Fibroblast of gingiva (primary cell): ENCODE measurements around the gene SCFD2.
"Not testable (repeated sequence)": the region's sequence is repeated elsewhere in the genome, so short reads cannot be mapped to it uniquely, and the experiment has no call there.

Source experiments
- DNase-seq: peaks from one replicate; pipeline ENCODE4 v3.0.0-alpha.2; 2011; ENCODE audit warnings: low read depth

The SCFD2 gene

DNA sequence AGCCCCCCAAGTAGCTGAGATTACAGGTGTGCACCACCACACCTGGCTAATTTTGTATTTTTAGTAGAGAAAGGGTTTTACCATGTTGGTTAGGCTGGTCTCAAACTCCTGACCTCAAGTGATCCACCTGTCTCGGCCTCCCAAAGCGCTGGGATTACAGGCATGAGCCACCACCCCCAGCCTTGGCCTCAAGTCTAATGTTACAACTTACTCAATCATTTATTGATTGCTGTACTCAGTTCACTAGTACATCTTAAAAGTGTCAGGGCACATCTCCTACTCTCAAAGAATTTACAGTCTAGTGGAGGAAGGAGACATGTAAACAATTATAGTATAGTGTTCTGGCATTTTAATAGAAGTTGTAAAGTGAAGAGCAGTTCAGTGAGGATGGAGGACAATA, 19.5 kb downstream of the SCFD2 start:
- DNase-seq = not testable (repeated sequence)

DNA sequence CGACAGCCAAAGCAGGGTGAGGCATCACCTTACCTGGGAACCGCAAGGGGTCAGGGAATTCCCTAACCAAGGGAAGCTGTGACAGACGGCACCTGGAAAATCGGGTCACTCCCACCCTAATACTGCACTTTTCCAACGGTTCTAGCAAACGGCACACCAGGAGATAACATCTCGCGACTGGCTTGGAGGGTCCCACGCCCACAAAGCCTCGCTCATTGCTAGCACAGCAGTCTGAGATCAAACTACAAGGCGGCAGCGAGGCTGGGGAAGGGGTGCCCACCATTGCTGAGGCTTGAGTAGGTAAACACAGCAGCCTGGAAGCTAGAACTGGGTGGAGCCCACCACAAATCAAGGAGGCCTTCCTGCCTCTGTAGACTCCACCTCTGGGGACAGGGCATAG, 25.7 kb downstream of the SCFD2 start:
- not testable (repeated sequence) for DNase-seq

DNA sequence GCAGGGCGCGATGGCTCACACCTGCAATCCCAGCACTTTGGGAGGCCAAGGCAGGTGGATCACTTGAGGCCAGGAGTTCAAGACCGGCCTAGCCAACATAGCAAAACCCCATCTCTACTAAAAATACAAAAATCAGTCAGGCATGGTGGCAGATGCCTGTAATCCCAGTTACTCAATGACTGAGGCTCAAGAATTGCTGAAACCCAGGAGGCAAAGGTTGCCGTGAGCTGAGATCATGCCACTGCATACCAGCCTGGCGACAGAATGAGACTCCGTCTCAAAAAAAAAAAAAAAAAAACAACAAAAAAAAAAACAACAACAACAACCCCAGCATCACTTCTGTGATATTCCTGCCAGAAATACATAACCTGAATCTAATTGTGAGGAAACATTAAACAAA, 30.9 kb downstream of the SCFD2 start:
- DNase-seq = not testable (repeated sequence)

DNA sequence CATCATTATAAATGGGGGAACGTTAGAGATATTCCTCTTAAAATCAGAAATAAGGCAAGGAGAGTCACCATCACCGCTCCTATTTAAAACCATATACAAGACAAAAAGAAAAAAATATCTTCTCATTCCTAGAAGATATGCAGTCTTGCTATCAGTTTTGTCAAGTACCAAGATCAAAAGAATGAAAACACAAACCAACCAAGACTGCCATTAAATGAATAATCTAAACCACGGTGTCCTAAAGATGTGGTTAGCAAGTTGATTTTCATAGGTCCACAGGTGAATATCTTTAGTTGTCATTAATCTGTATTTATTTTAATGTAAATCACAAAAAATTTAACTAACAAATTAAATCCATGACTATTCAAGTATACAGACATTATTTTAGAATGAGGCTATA, 39.3 kb downstream of the SCFD2 start:
- DNase-seq = no peak

DNA sequence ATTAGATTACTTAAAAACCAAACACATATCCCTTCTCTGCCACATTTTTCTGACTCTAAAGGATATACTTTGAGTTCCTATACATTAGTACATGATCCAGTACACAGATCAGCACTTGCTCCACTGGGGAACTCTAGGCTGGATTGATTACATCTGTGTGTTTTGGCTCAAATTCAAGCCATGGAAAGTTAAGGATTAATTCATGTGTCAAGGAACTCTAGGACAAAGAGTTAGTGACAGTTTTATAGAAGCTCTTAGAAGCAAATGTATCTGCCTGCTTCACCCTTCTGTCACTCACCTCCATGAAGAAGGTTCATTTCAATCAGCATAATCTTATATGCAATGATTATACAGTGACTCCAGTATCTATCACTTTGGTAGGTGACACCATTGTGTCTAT, 43.2 kb downstream of the SCFD2 start:
- no peak for DNase-seq

DNA sequence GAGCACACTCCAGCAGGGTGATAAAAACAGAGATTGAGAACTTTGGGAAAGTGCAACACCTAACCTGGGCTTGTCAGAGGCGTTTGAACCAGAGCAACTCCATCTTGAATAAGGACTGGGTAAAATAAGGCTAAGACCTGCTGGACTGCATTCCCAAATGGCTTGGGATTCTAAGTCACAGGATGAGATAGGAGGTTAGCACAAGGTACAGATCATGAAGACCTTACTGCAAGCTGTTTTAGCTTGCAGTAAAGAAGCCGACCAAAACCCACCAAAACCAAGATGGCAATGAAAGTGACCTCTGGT, 43.9 kb downstream of the SCFD2 start:
- DNase-seq = no peak

DNA sequence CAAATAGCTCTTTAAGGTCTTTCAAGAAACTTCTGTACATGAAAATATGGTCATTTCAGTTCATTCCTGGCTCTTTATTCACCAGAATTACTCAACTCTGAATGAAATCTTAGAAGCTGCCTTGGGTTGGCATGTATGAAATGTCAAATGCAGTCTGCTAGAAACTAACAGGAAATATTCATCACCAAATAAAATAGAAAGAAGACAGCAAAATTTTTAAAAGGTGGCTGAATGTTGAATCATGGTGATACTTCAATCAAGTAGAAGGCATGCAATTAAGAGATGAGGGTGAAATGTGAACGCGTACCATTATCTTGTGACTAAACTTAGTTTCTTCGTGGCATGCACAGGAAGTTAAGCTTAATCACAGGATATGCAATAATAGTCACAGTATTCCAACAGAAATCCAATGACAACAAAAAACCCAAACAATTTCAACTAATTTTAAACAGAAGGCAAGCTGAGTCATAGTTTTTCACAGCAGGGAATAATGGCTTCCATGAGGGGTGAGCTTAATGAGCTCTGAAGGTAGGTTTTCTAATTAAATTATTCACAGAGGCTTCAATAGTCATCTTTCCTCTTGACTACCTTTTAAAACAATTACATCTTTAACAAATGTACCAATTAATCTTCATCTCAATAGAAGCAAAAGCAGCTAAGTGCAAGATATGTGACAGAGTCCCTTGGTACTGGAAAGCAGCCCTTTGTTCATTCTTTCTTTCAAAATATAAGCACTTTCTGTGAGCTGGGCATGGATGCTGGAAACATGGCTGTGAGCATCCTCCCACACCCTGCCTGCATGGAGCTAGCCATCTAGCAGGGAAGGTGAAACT, 44.5 kb downstream of the SCFD2 start:
- DNase-seq = peak; percentile 91

DNA sequence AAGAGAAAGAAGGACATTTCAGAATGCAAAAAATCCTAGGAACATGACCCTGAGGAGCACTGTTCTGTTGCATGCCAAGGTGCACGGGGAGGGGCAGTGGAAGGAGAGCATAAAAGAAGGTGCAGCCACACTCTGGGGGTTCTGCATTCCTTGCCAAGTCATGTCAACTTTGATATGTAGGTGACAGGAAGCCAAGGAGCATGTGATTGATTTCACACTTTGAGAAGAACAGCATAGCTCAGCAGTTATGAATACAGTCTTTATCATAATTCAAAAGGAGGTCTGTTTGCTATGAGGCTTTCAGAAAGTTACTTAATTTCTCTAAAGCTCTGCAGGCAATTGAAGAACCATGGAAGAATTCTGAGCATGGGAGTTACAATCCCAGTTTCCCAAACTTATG, 50.6 kb downstream of the SCFD2 start:
- DNase-seq = no peak

DNA sequence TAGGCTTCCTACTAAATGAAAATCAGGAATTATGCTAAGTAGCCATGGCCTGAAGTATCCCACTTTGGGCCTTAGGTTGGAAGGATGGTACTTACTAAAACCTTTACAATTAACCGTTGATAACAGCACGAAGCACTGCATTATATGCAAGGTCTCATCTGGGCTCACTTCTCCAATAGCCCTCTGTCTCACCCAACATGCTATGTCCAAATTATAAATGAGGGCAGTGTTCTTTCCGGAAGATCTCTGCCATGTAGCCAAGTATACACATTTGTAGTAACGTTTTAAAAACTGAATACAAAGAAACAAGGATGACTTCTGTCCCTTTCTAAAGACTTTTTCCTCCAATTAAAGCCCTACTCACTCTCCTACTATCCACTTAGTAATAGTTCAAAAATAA, 51.6 kb downstream of the SCFD2 start:
- DNase-seq = no peak

DNA sequence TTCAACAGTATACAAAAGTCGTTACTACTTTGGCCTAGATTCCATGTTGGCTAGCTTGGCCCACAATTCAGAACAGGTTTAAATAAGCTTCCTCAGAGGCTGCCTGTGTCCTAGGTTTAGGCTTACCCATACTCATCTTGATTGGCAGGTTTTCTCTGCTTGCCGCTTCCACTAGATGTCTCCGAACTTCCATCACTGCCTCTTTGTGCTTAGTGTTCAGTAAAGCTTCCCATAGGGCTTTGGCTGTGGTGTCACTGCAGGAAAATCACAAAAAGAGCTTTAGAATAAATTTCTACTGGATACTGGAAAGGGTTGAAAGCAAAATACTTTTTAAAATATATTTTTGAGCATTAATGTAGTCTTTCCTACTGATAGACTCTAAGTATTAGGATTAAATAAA, 52.4 kb downstream of the SCFD2 start:
- DNase-seq = peak; percentile 48

DNA sequence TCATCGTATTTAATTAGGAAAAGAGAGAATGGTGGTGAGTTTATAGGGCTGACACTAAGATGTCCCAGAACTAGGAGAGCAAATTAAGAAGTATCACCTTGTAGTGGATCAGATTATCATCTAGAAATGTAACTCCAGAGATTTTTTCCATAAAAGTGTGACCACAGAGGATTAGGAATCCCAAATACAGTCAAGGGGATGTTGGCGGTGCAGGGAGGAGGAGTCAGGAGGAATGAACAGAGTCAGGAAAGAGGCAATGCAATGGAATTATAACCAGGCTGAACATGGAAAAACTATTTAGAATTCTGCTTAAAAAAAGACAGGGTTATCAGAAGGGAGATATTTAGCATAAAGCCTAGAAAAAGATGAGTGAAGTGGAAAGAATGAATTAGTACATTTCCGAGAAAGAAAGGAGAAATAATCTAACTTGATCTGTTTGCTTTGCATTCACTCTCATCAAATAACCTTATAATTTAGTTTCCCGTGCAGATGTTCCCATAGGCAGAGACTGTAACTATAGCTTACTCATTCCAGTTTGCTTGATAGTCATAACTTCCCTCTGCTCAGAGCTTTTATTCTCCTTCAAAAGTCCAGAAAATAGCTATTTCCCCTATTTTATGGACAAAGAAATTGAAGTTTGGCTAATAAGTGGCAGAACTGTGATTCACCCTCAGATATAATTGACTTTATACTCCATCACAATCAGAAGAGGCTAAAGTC, 56.4 kb downstream of the SCFD2 start:
- peak; percentile 37 for DNase-seq

DNA sequence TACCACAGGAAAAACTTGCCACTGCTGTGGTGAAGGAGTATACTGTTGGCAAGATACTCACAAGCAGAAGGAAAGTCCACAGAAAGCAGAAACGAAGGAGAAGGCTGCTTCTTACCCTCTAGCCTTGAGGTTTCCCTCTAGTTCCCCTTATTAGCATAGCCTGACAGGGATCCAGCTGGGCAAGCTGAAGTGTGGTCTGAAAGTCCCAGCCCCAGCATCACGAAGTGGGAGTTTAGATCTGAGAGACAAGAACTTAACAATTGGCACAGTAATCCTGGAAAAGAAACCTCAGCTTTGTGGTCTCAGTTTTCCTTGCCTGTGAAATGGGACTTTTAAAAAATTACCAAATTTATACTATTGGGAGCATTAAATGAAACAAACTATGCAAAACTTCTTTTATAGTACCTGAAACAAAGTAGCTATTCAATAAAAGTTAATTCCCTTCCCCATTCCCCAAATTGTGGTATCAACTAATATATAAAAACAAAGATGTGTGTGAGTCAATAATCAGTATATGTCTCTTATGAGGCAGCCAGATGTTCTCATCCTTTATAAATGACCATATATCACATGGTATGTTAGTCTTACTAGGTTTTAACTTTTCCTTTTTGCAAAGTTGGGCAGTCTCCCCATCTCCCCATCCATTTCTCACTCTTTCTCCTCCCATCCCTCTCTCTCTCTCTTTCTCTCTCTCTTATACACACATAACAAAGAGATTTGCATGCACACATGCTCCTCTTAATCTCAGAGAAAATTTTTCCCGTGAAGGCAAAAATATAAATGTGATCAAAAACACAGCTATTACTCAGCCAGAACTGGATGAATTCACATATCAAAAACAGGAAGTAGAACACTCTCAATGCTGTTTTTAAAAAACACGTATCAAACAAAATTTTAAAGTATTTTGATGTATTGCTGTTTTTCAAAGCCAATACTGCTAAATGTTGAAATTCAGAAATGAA, 57.8 kb downstream of the SCFD2 start:
- DNase-seq = peak; percentile 26

DNA sequence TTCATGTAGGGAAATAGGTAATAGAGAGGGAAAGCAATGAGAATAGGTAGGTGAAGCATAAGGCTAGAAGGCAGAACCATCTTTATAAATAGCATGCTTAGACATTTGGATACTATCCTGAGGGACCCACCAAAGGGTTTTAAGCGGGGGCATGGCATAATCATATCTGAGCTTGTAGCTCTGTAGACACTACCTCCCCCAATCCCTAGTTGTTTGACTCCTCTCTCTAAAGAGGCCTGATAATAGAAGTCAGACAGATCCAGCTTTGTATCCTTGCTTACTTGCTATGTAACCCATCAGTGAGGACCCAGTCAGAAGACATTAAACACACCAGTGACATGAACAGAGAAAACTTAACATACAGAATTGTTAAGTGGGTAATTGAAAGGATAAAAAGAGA, 58.7 kb downstream of the SCFD2 start:
- DNase-seq = no peak

DNA sequence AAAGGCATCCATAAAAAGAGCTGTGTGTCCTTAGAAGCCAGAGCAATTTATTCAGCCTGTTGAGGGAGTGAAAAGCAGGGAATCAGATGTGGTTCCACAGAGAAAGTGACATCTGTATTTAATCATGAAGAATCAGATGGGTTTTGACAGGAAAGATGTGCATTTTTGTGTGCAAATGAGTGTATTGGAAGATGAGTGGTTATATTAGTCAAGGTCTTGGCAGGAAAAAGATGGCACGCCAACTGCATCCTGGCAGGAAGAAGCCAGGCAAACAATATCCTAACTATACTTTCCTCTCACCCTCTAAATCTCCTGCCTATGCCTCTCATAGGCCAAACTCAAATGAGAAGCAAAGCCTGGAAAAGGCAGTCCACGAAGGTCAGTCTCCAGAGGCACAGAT, 59.1 kb downstream of the SCFD2 start:
- DNase-seq = peak; percentile 93

DNA sequence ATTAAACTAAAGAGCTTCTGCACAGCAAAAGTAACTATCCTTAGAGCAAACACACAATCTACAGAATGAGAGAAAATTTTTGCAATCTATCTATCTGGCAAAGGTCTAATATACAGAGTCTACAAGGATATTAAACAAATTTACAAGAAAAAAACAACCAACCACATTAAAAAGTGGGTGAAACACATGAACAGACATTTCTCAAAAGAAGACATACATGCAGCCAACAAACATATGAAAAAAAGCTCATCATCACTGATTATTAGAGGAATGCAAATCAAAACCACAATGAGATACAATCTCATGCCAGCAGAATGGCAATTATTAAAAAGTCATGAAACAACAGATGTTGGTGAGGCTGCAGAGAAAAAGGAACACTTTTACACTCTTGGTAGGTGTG, 73.7 kb downstream of the SCFD2 start:
- DNase-seq = not testable (repeated sequence)

DNA sequence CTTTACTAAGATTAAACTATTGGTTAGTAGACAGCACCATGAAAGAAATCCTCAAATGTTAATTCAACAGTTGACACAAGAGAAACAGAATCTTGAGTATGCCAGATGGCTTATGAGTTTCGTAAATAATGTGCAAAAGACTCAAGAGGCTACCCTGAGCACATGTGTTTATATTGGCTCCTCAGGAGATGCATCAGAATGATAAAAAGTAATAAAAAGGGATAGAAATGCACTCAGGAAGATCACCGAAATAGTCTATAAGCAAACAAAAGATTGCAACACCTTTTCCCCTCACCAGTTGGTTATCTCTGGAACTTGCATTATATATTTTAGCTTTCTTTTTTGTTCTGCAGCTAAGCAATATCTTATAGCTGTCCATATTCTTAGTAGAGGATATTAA, 84.4 kb downstream of the SCFD2 start:
- peak; percentile 43 for DNase-seq

DNA sequence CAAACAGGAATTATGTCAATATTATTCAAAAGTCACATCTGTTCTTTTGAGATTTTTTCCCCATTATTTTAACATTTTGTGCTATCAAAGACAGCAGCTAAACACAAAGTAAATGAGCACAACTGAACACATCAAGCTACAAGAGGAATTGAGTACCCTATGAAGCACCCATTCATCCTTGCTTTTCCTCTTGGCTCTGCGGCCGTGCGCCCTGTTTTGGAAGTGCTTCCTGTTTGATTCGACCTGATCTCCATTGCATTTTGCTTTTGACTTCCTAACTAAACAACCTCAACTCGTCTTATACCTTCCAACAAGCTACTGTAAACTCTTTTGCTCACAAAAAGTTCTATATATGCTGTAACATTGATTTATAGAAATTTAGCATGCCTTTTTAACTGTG, 85.0 kb downstream of the SCFD2 start:
- no peak for DNase-seq

DNA sequence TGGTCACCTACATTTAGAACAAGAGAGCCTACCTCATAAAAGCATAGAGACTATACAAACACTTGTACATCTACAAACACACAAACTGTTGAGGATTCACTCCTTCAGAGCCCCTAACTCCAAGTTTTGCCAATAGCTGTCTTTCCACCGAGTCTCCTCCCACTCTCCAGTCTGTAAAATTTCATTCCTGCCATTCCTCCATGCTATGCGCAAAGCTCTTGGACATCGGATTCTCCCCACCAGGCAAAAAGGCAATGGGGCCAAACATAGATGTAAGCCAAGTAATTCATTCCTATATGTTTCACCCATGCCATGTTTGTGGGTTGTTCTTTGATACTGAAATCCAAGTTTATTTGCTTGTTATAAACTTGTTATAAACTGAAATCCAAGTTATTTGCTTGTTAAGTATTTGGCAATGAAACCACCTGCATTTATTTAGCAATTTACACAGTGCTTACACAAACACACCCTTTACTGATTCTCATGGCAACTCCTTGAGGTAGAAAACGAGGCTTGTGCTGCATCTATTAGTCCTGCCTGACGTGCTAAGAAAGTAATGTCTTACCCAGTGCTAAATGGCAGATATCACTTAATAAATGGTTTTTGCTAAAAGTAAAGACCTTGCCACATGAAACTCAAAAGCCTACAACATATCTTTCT, 91.1 kb downstream of the SCFD2 start:
- no peak for DNase-seq

DNA sequence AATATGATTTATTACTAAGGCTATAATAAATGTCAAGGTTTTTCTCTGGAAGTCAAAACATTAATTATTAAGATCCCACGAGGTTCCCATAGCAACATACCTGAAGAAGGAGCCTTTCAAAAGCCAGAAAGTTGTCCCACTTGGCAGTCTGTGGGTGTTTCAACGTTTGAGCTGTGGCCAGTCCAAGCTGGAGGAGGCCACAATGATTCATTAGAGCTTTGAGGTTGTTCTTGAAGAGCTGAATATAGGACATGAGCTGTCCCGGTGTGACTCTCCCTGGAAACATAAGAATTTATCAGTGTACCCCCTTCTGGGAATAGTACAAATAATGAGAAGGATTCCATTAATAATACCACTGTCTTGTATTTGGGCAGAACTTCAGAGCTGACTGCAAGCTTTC, 92.1 kb downstream of the SCFD2 start:
- DNase-seq = peak; percentile 20

DNA sequence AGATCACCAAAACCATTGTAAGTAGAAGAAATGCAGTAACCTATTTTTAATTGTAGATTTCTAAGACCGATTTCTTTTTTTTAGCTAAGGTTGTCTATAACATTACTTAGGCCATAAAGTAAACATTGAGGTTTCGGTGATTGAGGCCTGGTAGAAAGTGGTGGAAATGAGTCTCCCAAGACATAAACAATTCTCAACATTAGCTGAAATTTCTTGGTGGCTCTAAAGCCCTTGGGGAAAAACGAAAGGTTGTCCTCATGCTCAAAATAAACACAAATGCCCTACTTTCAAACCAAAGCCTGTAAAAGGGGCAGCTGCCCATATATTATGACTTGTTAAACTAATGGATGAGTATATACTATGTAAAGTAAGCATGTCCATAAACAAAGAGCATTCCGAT, 98.8 kb downstream of the SCFD2 start:
- DNase-seq = no peak

DNA sequence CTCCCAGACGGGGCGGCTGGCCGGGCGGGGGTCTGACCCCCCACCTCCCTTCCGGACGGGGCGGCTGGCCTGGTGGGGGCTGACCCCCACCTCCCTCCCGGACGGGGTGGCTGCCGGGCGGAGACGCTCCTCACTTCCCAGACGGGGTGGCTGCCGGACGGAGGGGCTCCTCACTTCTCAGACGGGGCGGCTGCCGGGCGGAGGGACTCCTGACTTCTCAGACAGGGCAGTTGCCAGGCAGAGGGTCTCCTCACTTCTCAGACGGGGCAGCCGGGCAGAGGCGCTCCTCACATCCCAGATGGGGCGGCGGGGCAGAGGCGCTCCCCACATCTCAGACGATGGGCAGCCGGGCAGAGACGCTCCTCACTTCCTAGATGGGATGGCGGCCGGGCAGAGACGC, 109.9 kb downstream of the SCFD2 start:
- not testable (repeated sequence) for DNase-seq

DNA sequence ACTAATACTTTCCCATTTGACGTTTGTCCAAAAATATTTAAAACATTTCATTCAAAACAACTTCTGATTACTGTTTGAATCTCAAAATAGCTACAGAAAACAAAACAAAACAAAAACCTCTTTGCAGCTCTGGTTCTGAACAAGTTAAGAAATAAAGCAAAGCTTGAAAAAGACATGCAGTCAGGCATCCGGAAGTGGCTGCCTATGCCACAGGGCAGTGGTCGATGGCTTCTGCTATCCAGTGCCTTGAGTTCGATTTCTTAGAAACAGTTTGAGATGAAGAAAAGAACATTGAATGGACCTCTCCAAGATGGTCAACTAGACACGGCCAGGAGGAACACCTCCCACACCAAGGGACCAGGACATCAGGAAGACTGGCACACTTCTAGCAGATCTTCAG, 125.3 kb downstream of the SCFD2 start:
- DNase-seq = peak; percentile 5
